GM19397 (cell line): Measurements from ENCODE around the gene SPDYE2B.
"Not testable (repeated sequence)": the region's sequence is repeated elsewhere in the genome, so short reads cannot be mapped to it uniquely, and the experiment has no call there.

Experiments used
- ATAC-seq: cut with Tn5 transposase; IDR thresholded peaks from one replicate; pipeline ENCODE4 v1.9.1; 2021; ENCODE audit warnings: mild to moderate bottlenecking, moderate library complexity; ENCODE audit not compliant: unreplicated experiment

SPDYE2B gene

GRCh38 chr7:102697642-102698512 lies 47.8 kb downstream of the SPDYE2B start:
- not testable (repeated sequence) for ATAC-seq

DNA sequence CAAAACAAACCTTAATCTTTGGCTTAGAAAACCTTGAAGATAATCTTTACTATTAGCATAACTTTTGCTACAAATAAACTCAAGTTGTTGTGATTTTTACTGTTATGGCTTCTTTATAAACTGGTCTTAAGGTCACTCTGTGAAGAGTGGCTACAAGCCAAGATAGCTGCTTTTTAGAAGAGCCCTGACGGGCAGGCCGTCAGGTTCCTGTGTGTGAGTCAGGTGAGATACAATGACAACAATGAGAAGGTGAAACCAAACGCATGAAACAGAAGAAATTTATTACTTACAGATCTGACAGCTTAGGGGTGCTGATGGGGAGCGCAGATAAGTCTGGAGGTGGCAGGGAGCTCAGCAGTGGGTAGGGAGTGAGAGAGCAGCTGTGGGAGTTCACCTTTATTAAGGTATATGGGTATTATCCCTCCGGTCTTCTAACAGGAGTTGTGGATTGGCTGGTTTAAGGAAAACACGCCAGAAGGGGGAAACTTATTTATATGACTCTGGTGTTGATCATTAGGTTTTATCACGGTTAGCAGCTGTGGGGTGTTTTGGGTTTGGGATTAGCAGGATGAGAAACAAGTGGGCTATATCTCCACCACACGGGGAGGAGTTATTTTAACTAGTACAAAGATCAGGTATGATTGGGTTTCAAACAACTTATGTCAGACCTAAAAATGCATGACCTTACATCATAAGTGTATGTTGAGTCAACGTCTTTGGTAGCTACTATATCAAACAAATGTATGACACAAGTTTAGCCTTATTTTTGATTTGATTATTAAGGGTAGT lies 49.0 kb downstream of the SPDYE2B start:
- ATAC-seq, result not testable (repeated sequence)
